CD4-positive, CD25-positive, alpha-beta regulatory T cell (primary cell): ENCODE results near the gene SEPTIN12. TPM values are rescaled to one million over a fixed set of nuclear protein-coding genes. Genes with fewer than 3 reads are reported as not detected.

Experiments
- ATAC-seq, 2 donors: fragments of 150-1000 bp; cut with Tn5 transposase; one replicate each; pipeline ENCODE4 v1.10.0; 2021; ENCODE audit warnings: low read depth in 2 of 2, moderate number of reproducible peaks in 2 of 2, moderate library complexity in 1 of 2
- DNase-seq, 3 donors: peaks; one replicate each; pipeline versions ENCODE4 v3.0.0 to v3.0.0-alpha.2; 2012 to 2022; ENCODE audit warnings: mixed read lengths in 1 of 3
- H3K27ac ChIP-seq: one replicate; pipeline ENCODE4 v1.7.0; 2013; ENCODE audit warnings: mild to moderate bottlenecking, low read length; ENCODE audit not compliant: insufficient read depth, poor library complexity, severe bottlenecking
- H3K27me3 ChIP-seq: one replicate; pipeline ENCODE4 v1.7.0; 2013; ENCODE audit warnings: low read length; ENCODE audit not compliant: control insufficient read depth, insufficient read depth
- H3K36me3 ChIP-seq: one replicate; pipeline ENCODE4 v1.7.0; 2013; ENCODE audit warnings: mild to moderate bottlenecking, low read length, moderate library complexity; ENCODE audit not compliant: control insufficient read depth, insufficient read depth
- H3K4me1 ChIP-seq: 2 replicates; pipeline ENCODE4 v1.7.0; 2013; ENCODE audit warnings: mild to moderate bottlenecking, low read length; ENCODE audit not compliant: insufficient read depth, control insufficient read depth, poor library complexity, severe bottlenecking
- H3K4me3 ChIP-seq: one replicate; pipeline ENCODE4 v1.7.0; 2013; ENCODE audit warnings: low read depth, mild to moderate bottlenecking, low read length, moderate library complexity
- H3K9me3 ChIP-seq, 2 experiments: 1 replicate in 1 of 2; 2 replicates in 1 of 2; pipeline ENCODE4 v1.7.0; 2013; ENCODE audit warnings: low read length in 2 of 2, mild to moderate bottlenecking in 1 of 2, moderate library complexity in 1 of 2; ENCODE audit not compliant: control insufficient read depth in 2 of 2
- H3K27ac Mint-ChIP-seq, 3 donors: one replicate each; pipeline ENCODE4 v1.8.0; 2020 to 2022; ENCODE audit warnings: mild to moderate bottlenecking in 3 of 3, mixed read lengths in 3 of 3, moderate library complexity in 2 of 3
- H3K27me3 Mint-ChIP-seq: one replicate; pipeline ENCODE4 v1.8.0; 2022; ENCODE audit warnings: mild to moderate bottlenecking, mixed read lengths
- H3K36me3 Mint-ChIP-seq: one replicate; pipeline ENCODE4 v1.8.0; 2020; ENCODE audit warnings: mixed read lengths
- H3K4me1 Mint-ChIP-seq, 4 donors: one replicate each; pipeline ENCODE4 v1.8.0; 2020 to 2022; ENCODE audit warnings: mixed read lengths in 4 of 4, mild to moderate bottlenecking in 1 of 4
- H3K4me3 Mint-ChIP-seq, 4 donors: one replicate each; pipeline ENCODE4 v1.8.0; 2020 to 2022; ENCODE audit warnings: mild to moderate bottlenecking in 4 of 4, mixed read lengths in 4 of 4, moderate library complexity in 3 of 4
- H3K9me3 Mint-ChIP-seq, 7 donors: one replicate each; pipeline ENCODE4 v1.8.0; 2020 to 2022; ENCODE audit warnings: mixed read lengths in 7 of 7, mild to moderate bottlenecking in 3 of 7, moderate library complexity in 2 of 7
- polyA plus RNA-seq, 4 donors: library from polyadenylated mRNA; unstranded; fragments of 300-500 nt; fragmentation: Illumina TruSeq; gene quantifications; one replicate each; pipeline ENCODE4 v1.2.3, GENCODE V29; 2021
- total RNA-seq: library from RNA; stranded (reverse); gene quantifications from one replicate; pipeline ENCODE4 v1.2.3, GENCODE V29; 2022

Gene SEPTIN12
- total and polyA plus RNA-seq, 5 donors from 2014 or later = 0.27 TPM; not detected in 4

GRCh38 chr16:4767872-4768548 lies 20.1 kb downstream of the SEPTIN12 start:
- peak overlapping the region; percentile 38 to 95 (median 91) for H3K27ac Mint-ChIP-seq
- peaks cover 11 to 49% (median 25%) of the 10 kb centered on the region in 4 donors for H3K4me1 Mint-ChIP-seq
- Histone ChIP-seq H3K9me3 (no peaks in the 10 kb centered on the region), H3K27ac (peak overlapping the region; percentile 74), H3K27me3 (no peaks in the 10 kb centered on the region), H3K4me3 (peak overlapping the region; percentile 96), H3K36me3 (peaks cover 9% of the 10 kb centered on the region), H3K4me1 (peaks cover 28% of the 10 kb centered on the region)
- ATAC-seq (no peak), DNase-seq (no peak)
- H3K27me3 Mint-ChIP-seq = no peaks in the 10 kb centered on the region
- peaks cover 5% of the 10 kb centered on the region for H3K36me3 Mint-ChIP-seq
- H3K9me3 Mint-ChIP-seq = no peaks in the 10 kb centered on the region
- H3K4me3 Mint-ChIP-seq = peak overlapping the region; percentile 93 to 98 (median 96)

- Mint-ChIP-seq H3K4me1 (peaks cover 11 to 49% (median 25%) of the 10 kb centered on the region in 4 donors), H3K27me3 (no peaks in the 10 kb centered on the region), H3K9me3 (peaks cover 0 to 2% (median 0%) of the 10 kb centered on the region in 7 donors), H3K36me3 (peaks cover 5% of the 10 kb centered on the region), H3K4me3 (peak within 1 kb of the TSS; percentile 94 to 98 (median 96)), H3K27ac (peak within 1 kb of the TSS; percentile 95)
- no peaks in the 10 kb centered on the region for H3K27me3 ChIP-seq
- H3K36me3 ChIP-seq = peaks cover 12% of the 10 kb centered on the region
- H3K4me3 ChIP-seq = peak within 1 kb of the TSS; percentile 96
- DNase-seq = peak; percentile 91 to 96 (median 93)
- H3K27ac ChIP-seq = peak within 1 kb of the TSS; percentile 74
- H3K9me3 ChIP-seq = no peaks in the 10 kb centered on the region
- peak; percentile 98 to 99 for ATAC-seq
- peaks cover 28% of the 10 kb centered on the region for H3K4me1 ChIP-seq
These were observed 21.1 kb downstream of the SEPTIN12 start, which contains the start of gene ZNF500 for GRCh38 chr16:4766875-4767628. ZNF500 (minus strand) TSS chr16:4767162; CDS start chr16:4765978, 1,184 bp downstream.

GRCh38 chr16:4765511-4766474 lies 22.4 kb downstream of the SEPTIN12 start:
- peak overlapping the region; percentile 95 for H3K27ac Mint-ChIP-seq
- H3K36me3 ChIP-seq = peaks cover 19% of the 10 kb centered on the region
- no peaks in the 10 kb centered on the region for H3K27me3 ChIP-seq
- DNase-seq (no peak), ATAC-seq (no peak)
- H3K27me3 Mint-ChIP-seq = no peaks in the 10 kb centered on the region
- H3K36me3 Mint-ChIP-seq = peaks cover 5% of the 10 kb centered on the region
- peak overlapping the region; percentile 57 for H3K27ac ChIP-seq
- peaks cover 0 to 2% (median 0%) of the 10 kb centered on the region in 7 donors for H3K9me3 Mint-ChIP-seq
- H3K4me1 Mint-ChIP-seq = peaks cover 11 to 49% (median 25%) of the 10 kb centered on the region in 4 donors
- H3K9me3 ChIP-seq = no peaks in the 10 kb centered on the region
- H3K4me1 ChIP-seq = peaks cover 28% of the 10 kb centered on the region
- peak overlapping the region; percentile 74 for H3K4me3 ChIP-seq
- H3K4me3 Mint-ChIP-seq = peak overlapping the region; percentile 88 to 97 (median 92)

GRCh38 chr16:4763791-4764190 lies 24.4 kb downstream of the SEPTIN12 start:
- Mint-ChIP-seq H3K4me3 (peak overlapping the region in 2 of 4 donors; percentile 41 to 80), H3K27me3 (peaks cover 1% of the 10 kb centered on the region), H3K27ac (no peak overlapping the region), H3K36me3 (peaks cover 11% of the 10 kb centered on the region), H3K4me1 (peaks cover 7 to 42% (median 22%) of the 10 kb centered on the region in 4 donors), H3K9me3 (peaks cover 0 to 2% (median 0%) of the 10 kb centered on the region in 7 donors)
- DNase-seq (no peak), ATAC-seq (no peak)
- H3K36me3 ChIP-seq = peaks cover 38% of the 10 kb centered on the region
- H3K27ac ChIP-seq = no peak overlapping the region
- no peak overlapping the region for H3K4me3 ChIP-seq
- H3K27me3 ChIP-seq = no peaks in the 10 kb centered on the region
- peaks cover 27% of the 10 kb centered on the region for H3K4me1 ChIP-seq
- no peaks in the 10 kb centered on the region for H3K9me3 ChIP-seq

- Mint-ChIP-seq H3K4me1 (peaks cover 0 to 29% (median 13%) of the 10 kb centered on the region in 4 donors), H3K9me3 (peaks cover 0 to 2% (median 0%) of the 10 kb centered on the region in 7 donors), H3K27ac (no peak overlapping the region), H3K27me3 (peaks cover 5% of the 10 kb centered on the region), H3K4me3 (peak overlapping the region in 1 of 4 donors; percentile 41), H3K36me3 (peaks cover 16% of the 10 kb centered on the region)
- Histone ChIP-seq H3K4me3 (no peak overlapping the region), H3K27ac (no peak overlapping the region), H3K4me1 (peaks cover 12% of the 10 kb centered on the region), H3K9me3 (no peaks in the 10 kb centered on the region), H3K36me3 (peaks cover 47% of the 10 kb centered on the region), H3K27me3 (no peaks in the 10 kb centered on the region)
- ATAC-seq (no peak), DNase-seq (no peak)
These were observed 25.9 kb downstream of the SEPTIN12 start for GRCh38 chr16:4762205-4762604.

GRCh38 chr16:4760221-4760910 lies 27.8 kb downstream of the SEPTIN12 start:
- no peak overlapping the region for H3K27ac ChIP-seq
- H3K4me3 Mint-ChIP-seq = peak overlapping the region in 1 of 4 donors; percentile 32
- peaks cover 0 to 18% (median 5%) of the 10 kb centered on the region in 4 donors for H3K4me1 Mint-ChIP-seq
- H3K27me3 Mint-ChIP-seq = peaks cover 5% of the 10 kb centered on the region
- no peaks in the 10 kb centered on the region for H3K9me3 ChIP-seq
- no peaks in the 10 kb centered on the region for H3K27me3 ChIP-seq
- H3K9me3 Mint-ChIP-seq = peaks cover 0 to 2% (median 0%) of the 10 kb centered on the region in 7 donors
- ATAC-seq = no peak
- no peaks in the 10 kb centered on the region for H3K4me1 ChIP-seq
- no peak for DNase-seq
- no peak overlapping the region for H3K4me3 ChIP-seq
- H3K27ac Mint-ChIP-seq = no peak overlapping the region
- peaks cover 57% of the 10 kb centered on the region for H3K36me3 ChIP-seq
- peaks cover 28% of the 10 kb centered on the region for H3K36me3 Mint-ChIP-seq
